Measurements from ENCODE around the gene CLSTN3.

DNA sequence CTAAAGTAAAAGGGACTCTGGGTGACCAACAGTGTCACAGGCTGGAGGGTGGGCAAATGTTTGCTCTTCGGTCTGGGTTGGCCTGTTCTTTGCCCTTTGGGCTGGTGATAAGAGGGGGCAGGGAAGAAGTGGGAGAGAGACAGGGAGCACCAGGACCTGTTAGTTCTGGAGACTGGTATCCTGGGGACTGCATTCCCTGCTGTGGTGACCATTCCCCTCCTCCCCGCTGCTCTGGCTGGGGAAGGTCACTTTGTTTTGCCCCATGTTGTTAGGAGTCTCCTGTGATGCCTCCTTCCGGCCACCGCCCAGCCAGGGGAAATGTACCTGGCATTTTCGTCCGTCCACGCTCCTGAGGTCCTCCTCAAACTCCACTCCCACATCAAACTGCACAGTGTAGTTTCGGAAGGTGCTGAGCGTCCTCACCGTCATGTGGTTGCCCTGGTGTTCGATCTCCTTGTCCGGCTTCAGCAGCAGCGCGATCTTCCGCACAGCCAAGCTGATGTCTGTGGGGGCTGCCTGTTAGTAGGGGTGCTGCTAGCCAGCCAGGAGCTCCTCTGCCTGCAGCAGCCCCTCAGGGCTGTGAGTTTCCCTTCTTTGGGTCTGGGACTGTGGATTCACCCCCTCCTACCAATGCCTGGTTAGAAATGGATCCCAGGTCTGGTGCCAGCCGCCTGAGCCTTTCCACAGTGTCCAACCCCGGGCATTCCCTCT, 2.1 kb upstream of the CLSTN3 start:
- no peak for TF ChIP-seq POLR2AphosphoS5 (IDR thresholded peaks at IDR 0.05; ENCODE audit: low read depth, low read length)
- TF ChIP-seq POLR2A (IDR thresholded peaks at IDR 0.05; ENCODE audit: low read depth, low read length): no peak
